GM10847 (cell line): ENCODE results near the gene RPS6KA2.
A peak's percentile ranks its signal among the peaks of the same experiment; 100 is the strongest.

Experiments
- POLR2A ChIP-seq: IDR thresholded peaks from 2 replicates; pipeline ENCODE4 v1.6.1; 2011; ENCODE audit not compliant: insufficient read length; ENCODE audit errors: extremely low read depth

Gene RPS6KA2

DNA sequence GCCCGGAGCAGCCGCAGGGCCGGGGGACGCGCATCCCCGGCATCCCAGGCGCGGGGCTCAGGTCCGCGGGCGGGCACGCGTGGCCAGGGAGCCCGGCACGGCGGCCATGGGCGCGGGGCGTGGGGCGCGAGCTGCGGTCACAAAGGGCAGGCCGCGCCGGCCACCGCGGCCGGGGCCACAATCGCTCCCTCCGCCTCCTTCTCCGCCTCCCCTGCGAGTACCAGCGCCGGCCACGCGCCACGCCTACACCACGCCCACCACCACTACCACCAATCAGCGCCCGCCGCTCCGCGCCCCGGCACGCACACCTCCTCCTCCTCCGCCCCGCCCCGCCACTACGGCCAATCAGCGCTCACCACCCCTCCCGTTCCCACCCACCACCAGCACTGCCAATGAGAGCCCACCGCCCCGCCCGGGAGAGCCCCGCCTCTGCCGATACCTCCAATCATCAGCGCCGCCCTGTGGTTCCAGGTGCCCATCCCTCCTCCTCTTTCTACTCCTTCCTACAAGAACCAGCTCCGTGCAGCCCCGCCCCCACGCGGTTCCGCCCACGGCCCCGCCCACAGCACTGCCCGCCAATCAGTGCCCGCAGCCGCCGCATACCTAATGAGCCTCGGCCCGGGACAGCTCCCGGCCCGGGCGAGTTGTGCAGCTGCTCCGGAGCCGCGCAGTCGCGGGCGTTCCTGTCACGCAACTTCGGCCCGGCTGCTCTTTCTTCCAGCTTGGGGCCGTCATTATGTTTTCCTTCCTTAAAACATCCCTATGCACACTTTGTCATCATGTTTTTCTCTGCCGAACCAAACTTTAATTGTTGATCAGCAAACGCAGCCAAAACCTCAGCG lies at the start of gene RPS6KA2:
TSS of gene RPS6KA2 (minus strand) at position 219 of the 842 bp plus-strand sequence. CDS start 232 bp downstream, outside the sequence.
- TF ChIP-seq POLR2A = peak; percentile 38

DNA sequence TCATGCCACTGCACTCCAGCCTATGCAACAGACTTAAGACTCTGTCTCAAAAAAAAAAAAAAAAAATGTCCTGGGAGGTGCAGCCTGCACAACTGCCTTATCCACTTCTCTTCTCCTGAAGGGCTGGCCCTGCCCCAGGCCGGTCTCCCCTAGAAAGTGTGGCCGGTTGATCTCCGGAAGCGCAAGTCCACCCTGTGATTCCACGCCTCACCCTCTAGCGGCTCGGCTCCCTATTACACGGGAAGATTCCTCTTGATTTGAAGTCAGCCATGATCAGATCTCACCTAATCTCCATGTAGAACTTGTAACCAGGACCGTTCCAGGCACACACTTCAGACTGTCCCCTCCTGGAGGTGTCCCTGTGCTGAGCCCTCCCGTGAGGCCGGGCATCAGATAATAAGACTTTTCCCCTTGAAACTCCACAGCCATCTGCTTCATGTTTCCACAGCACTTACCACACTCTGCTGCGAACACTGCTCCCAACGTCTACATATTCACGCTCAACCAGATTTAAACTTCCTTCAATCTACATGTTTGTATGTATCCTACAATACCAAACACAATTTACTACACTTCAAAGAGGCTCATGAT lies 49.3 kb upstream of the RPS6KA2 start:
- TF ChIP-seq POLR2A = no peak

DNA sequence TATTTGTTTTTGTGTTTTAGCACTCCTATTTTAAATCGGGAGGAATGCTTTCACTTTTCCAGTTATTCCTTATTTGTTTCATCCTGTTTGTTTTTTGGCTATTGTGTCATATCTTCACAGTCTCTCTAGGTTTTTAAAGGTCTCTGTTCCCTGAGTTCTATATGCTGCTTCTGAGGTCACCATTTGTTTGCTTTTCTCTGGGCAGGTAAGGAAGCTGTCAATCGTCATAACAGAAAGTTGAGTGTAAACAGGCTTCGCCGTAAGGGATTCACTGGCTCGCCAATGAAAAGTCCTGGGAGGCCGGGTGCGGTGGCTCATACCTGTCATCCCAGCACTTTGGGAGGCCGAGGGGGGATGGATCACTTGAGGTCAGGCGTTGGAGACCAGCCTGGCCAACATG lies 48.7 kb upstream of the RPS6KA2 start:
- TF ChIP-seq POLR2A = no peak

DNA sequence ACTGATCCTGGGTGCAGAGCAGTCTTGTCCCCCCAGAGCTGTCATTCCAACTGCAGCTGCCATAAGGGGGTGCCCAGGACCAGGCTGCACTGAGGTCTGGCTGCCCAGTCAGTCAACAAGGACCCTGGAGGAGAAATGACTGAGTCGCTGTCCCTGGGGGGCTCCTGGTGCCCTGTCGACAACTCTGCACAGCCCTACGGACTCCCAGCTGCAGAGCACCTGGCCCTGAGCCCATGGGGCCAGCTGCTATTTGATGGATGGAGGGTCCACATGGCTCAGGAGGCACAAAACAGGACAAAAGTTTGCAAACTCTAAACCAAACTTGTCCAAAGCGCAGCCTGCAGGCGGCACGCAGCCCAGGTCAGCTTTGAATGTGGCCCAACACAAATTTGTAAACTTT lies 46.3 kb upstream of the RPS6KA2 start:
- TF ChIP-seq POLR2A = no peak

DNA sequence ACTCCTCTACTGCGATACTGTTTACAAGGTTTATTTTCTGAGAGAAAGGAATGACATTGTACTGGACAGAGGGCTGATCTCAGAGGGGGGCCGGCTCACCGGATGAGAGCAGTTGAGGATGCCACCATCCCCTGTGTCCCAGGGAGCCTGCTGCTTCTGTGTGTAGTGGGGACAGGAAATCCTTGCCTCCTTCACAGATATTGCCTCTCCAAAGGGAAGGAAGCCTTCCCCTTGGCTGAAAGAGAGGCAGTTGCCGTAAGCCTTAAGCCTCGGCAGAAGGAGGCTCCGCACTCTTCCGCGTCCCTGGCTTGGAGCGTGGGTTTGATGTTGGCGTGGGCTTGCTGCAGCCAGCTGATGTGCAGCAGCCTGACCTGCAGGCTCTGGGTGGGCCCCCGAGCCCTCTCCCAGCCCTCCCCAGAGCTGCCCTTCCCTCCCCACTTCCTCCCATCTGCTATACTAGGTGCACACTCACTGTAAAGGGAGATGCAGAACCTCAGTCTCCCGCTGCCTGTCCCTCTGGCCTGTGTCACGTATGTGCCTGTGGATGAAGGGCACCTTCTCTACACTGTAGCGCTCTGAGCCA lies 45.7 kb upstream of the RPS6KA2 start:
- no peak for TF ChIP-seq POLR2A

DNA sequence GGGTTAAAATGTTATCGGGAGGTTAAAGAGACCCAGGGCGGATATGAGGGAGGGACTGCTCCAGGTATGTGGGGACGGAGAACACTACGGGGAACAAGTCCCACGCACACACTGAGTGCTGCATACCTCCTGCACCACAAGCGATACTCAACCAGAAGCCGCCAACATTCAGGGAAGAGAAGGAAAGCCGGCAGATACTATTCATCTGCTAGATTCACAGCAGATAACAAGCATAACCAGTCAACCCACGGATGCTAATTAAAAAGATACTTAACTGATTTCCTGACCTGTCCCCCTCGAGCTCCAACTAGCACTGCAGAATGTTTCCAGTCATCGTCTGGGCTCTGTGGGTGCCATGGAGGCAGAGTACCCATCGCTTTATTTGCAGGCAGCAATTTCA lies 45.1 kb upstream of the RPS6KA2 start:
- TF ChIP-seq POLR2A = no peak

DNA sequence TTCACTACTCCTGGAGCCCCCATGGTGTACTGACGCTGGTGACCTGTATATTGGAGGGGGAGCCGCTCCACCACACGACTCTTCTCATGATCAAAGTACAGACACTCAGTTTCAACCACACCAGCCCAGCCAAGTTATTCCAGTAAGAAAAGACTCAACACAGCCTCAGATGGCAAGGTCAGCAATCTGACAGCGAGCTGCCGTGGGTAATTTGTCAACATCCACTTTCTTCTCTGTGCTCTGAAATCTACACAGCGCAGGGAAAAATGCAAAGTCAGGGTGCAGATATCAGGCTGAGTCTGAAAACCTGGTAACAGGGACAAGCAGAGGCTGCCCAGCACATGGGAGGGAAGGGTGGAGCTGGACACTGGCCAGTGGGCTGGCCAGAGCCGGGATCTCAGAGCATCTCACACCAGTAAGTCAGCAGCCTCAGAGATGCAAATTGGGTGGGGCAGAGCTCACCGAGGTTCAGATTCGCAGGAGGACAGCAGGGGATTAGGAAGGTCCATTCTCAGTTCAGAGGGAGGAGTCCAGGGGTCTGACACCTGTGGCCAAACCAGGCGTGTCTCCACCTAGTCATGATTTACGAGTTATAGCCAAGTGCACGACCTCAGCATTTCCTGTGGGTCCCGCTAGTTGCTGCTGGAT lies 44.5 kb upstream of the RPS6KA2 start:
- TF ChIP-seq POLR2A = no peak

DNA sequence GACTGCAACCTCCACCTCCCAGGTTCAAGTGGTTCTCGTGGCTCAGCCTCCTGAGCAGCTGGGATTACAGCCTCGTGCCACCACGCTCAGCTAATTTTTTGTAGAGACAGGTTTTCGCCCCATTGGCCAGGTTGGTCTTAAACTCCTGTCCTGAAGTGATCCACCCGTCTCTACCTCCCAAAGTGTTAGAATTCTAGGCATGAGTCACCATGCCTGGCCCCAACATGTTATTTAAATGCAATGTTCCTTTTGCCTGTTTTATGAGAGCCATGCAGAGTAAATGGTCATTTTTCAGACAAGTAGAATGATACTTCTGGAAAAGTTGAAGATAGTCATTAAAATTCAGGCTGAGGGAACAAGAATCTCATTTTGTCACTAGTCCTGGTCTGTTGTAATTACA lies 43.8 kb upstream of the RPS6KA2 start:
- no peak for TF ChIP-seq POLR2A

DNA sequence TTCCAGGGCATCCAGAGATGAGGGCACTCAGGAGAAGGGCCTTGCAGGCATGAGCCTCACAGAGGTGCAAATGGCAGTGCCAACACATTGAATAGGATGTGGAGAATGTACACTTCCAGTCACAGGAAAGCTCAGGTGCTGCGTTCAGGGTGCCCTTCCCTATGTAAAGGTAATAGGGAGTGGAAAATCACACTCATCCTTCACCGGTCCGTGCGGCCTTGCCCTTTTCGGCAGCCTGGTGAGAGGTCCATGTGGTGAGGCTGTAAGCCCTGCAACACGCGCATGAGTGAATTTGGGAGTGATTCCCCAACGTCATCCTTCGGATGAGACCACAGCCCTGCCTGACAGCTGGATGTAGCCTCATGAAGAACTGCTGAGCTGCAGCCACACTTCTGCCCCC lies 43.0 kb upstream of the RPS6KA2 start:
- TF ChIP-seq POLR2A = no peak

DNA sequence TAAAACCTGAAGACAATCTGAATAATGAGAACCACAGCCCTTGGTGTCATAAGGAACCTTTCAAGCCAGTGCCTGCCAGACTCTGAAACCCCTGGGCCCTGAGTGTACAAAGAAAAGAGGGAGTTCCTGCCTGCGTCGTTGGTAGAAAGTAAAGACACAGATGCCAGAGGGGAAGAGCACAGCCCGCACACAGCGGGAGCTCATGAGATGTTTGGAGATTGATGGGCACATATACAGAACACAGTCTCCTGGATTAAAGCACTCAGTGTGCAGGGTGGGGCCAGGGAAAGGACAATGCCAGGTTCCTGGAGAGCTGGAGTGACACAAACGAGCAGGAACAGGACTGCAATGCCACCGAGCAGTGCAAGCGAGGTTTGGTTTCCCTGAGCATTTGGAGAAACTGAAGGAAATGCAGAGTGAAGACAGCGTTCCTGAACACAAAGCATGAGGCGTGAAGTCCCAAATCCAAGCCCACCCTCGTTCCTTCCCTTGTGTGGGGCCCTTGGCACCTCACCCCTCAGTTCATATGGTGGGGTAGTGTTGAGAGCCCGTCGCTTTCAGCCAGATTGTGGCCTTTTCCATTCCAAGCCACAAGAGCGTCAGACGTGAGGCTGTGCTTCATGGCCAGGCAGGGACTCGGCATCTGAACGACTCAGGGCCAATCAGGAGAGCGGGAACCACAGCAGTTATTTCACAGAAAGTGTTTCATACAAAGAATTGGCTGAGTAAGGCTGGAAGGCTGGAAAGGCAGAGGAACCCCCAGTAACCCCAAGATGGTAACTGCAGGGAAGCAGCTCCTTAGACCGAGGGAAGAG lies 41.0 kb upstream of the RPS6KA2 start:
- TF ChIP-seq POLR2A = no peak

DNA sequence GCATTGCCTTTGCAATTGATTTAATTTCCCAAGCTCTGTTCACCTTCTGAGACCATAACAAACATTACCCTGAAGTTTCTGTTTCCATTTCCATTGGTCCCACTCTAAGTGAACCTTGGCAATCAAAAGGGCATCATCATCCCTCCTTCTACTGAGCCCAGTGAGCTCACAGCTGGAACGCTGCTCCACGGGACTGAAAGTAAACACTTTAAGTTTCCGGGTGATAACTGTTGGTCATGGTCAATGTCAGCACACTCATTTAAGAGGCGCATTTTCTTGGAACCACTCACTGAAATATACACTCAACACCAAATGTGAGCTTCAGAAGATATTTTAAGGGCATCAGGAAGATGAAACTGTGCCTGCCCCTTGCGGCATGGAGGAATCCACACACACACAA lies 37.1 kb upstream of the RPS6KA2 start:
- no peak for TF ChIP-seq POLR2A

DNA sequence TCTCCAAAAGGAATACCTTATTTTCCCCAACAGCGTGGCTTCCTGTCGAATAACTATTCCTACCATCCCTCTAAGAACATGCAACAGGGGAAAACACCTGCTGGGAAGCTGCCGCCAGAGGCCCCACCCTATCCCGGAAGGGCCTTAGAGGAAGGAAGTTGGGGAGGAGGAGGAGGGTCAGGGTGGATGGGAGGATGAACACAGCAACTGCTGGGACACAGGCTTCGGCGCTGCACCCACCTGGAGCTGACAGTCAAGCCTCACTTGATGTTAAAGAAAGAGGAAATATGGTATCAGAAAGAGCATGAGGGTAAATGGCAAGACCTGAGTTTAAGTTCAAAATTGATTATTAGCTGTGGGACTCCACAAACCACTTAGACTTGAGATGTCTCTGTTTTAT lies 36.5 kb upstream of the RPS6KA2 start:
- TF ChIP-seq POLR2A = no peak

DNA sequence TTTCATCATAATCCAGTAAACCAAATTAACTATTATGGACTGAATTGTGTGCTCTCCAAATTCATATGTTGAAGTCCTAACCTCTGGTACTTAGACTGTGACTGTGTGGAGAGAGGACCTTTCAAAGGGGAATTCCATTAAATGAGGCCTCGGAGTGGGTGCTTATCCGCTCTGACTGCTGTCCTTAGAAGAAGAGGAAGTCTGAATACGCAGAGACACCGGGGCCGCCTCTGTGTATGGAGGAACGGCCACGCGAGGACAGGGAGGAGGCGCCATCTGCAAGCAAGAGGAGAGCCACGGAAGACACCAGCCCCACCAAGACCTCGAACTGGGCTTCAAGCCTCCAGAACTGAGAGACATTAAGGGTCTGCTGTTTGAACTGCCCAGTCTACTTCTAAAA lies 35.6 kb upstream of the RPS6KA2 start:
- TF ChIP-seq POLR2A = no peak

DNA sequence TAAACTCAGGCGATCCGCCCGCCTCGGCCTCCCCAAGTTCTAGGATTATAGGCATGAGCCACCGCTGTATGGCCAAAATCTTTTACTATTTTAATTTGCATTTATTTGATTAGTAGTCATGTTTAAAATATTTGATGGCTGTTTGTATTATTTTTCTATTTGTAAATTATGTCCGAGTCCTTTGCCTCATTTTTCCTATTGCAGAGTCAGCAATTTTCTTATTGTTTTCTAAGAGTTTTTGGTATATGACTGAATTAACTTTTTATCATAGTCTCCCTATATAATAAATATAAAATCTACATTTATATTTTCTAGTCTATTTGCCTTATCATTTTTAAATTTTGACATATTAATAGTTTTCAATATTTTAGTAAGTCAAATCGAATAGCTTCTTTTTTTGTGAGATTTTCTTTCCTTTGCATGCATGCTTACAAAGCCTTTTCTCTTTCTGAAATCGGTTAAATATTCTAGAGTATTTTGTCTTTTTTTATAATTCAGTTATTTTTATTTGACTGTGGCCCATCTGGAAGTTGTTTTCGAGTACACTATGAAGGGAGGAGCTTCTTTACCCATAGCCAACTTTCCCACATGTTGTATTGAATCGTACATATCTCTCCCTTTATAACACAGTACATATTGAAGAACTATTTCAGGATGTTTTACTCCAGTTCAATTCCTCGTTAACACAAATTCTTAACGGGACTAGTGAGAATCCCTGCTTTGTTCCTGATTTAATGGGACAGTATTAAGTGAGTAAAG lies 34.5 kb upstream of the RPS6KA2 start:
- no peak for TF ChIP-seq POLR2A

DNA sequence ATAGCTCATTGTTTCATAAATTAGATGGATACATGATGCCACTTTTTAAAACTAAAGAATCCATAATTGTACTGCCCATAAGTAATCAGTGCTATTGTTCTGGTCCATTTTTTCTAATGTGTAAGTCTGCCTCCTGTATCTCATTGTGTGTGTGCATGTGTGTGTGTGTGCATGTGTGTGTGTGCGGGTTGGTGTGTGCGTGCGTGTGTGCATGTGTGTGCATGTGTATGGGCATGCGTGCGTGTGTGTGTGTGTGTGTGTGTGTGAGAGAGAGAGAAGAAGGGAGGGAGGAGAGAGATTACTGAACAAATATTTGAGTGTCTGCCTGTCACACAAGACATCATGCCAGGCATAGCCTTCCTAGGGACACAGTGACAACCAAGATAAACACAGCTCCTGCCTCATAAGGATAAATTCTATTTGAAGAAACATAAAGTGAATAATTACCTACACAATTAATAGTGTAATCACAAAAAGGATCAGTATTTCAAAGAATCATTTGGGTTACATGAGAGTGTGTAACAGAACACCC lies 33.2 kb upstream of the RPS6KA2 start:
- TF ChIP-seq POLR2A = no peak

DNA sequence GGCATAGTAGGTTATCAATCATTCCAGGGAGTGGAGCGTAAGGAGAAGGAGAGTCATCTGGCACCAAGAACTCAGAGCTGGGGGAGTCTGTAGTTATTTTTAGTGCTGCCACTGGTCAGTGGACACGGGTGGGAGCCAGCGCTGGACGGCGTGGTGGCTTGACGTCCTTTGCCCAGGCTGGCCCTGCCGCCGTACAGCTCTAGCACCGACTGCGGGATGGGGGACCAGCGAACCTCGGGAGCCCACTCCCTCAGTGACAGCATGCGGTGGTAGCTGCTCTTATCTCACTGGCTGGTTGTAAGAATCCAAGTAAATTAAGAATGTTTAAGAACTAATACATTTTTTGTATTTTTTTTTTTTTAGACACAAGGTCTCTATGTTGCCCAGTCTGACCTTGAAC lies 32.5 kb upstream of the RPS6KA2 start:
- TF ChIP-seq POLR2A = no peak
